GM12892 (cell line): ENCODE data around the gene PLEKHG2.

Source experiments
- POLR2A ChIP-seq: IDR thresholded peaks from 2 replicates; pipeline ENCODE4 v1.6.1; 2011; ENCODE audit warnings: low read depth, low read length, control low read depth
- POLR2AphosphoS5 ChIP-seq: IDR thresholded peaks from 2 replicates; pipeline ENCODE4 v1.6.1; 2011; ENCODE audit warnings: low read depth, low read length, control low read depth
- TAF1 ChIP-seq: IDR thresholded peaks from 2 replicates; pipeline ENCODE4 v1.6.1; 2011; ENCODE audit warnings: low read depth, mild to moderate bottlenecking, control low read depth, low read length, borderline replicate concordance

GRCh38 chr19:39433480-39434079 is 21.1 kb downstream of the PLEKHG2 start:
- TF ChIP-seq POLR2A (0 out of 2 replicates have a peak, but pooled peaks have one; percentile 30), POLR2AphosphoS5 (peak; percentile 67), TAF1 (no peak)
